ENCODE data around the gene LRMDA.
"Not testable (repeated sequence)": the region's sequence is repeated elsewhere in the genome, so short reads cannot be mapped to it uniquely, and the experiment has no call there.

GRCh38 chr10:76526833-76527232 is 1095.4 kb downstream of the LRMDA start:
- not testable (repeated sequence) for TF ChIP-seq POLR2A, CTCF, POLR2AphosphoS5 (IDR thresholded peaks at IDR 0.05)
